HG03571 (cell line): Measurements from ENCODE around the gene DNASE1L1.

Experiments used
- ATAC-seq: cut with Tn5 transposase; IDR thresholded peaks from one replicate; pipeline ENCODE4 v1.9.1; 2021; ENCODE audit not compliant: unreplicated experiment

Gene DNASE1L1

GRCh38 chrX:154369449-154370299, 39.4 kb downstream of the DNASE1L1 start:
- ATAC-seq: no peak

GRCh38 chrX:154368630-154369448, 40.2 kb downstream of the DNASE1L1 start:
- ATAC-seq: no peak

GRCh38 chrX:154367474-154368308, 41.4 kb downstream of the DNASE1L1 start:
- no peak for ATAC-seq

GRCh38 chrX:154366666-154367055, 42.4 kb downstream of the DNASE1L1 start:
- no peak for ATAC-seq

- ATAC-seq: no peak
Measured at GRCh38 chrX:154365997-154366665, 42.9 kb downstream of the DNASE1L1 start.

GRCh38 chrX:154365052-154365600, 43.9 kb downstream of the DNASE1L1 start:
- no peak for ATAC-seq

- ATAC-seq: no peak
Measured at GRCh38 chrX:154363706-154364439, 45.2 kb downstream of the DNASE1L1 start.

- no peak for ATAC-seq
Measured at GRCh38 chrX:154362085-154362742, 46.8 kb downstream of the DNASE1L1 start.

- no peak for ATAC-seq
Measured at GRCh38 chrX:154360155-154360713, 48.8 kb downstream of the DNASE1L1 start.

GRCh38 chrX:154359362-154360154, 49.5 kb downstream of the DNASE1L1 start:
- no peak for ATAC-seq

GRCh38 chrX:154358829-154359228, 50.2 kb downstream of the DNASE1L1 start:
- ATAC-seq: no peak

- no peak for ATAC-seq
Measured at GRCh38 chrX:154358011-154358410, 51.0 kb downstream of the DNASE1L1 start.

GRCh38 chrX:154357205-154357604, 51.8 kb downstream of the DNASE1L1 start:
- ATAC-seq: no peak

GRCh38 chrX:154356596-154356995, 52.5 kb downstream of the DNASE1L1 start:
- ATAC-seq: no peak

GRCh38 chrX:154355776-154356140, 53.3 kb downstream of the DNASE1L1 start:
- ATAC-seq: no peak

GRCh38 chrX:154355094-154355775, 53.8 kb downstream of the DNASE1L1 start:
- ATAC-seq: no peak

GRCh38 chrX:154354516-154354915, 54.5 kb downstream of the DNASE1L1 start:
- no peak for ATAC-seq
